Activated T-cell treated with anti-CD3 and anti-CD28 coated beads, Interleukin-2, amount 50 U/mL, for 24 hours (primary cell): ENCODE measurements around the gene FGD4.
"Not testable (repeated sequence)": the region's sequence is repeated elsewhere in the genome, so short reads cannot be mapped to it uniquely, and the experiment has no call there.

Experiments
- DNase-seq: peaks from one replicate; pipeline ENCODE4 v3.0.0-alpha.2; 2020
- H3K27ac Mint-ChIP-seq: 2 replicates; pipeline ENCODE4 v1.8.0; 2020; ENCODE audit warnings: mild to moderate bottlenecking, mixed read lengths
- H3K27me3 Mint-ChIP-seq: 2 replicates; pipeline ENCODE4 v1.8.0; 2020; ENCODE audit warnings: mixed read lengths
- H3K36me3 Mint-ChIP-seq: 2 replicates; pipeline ENCODE4 v1.8.0; 2020; ENCODE audit warnings: low read depth, mixed read lengths
- H3K4me1 Mint-ChIP-seq: 2 replicates; pipeline ENCODE4 v1.8.0; 2020; ENCODE audit warnings: low read depth, mixed read lengths
- H3K4me3 Mint-ChIP-seq: 2 replicates; pipeline ENCODE4 v1.8.0; 2020; ENCODE audit warnings: mild to moderate bottlenecking, moderate library complexity, mixed read lengths
- H3K9me3 Mint-ChIP-seq: 2 replicates; pipeline ENCODE4 v1.8.0; 2020; ENCODE audit warnings: mixed read lengths

FGD4 gene

DNA sequence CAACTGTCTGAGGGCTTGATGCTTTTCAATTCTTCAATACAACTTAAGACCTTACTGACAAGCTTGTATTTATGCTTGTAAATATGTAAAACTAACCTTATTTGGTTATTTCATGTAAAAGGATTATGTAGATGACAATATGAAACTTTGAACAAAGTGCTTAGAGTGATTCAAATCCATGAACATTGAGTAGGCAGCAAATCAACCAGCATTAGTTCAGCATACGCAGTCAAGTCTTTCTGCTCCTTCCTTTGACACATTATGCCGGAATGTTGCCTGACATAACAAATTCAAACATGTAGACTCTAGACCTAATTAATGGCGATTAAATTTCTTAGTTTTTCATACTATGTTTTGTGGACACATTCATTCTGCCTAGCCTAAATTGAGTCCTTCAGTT is 105.2 kb downstream of the FGD4 start:
- Mint-ChIP-seq H3K27ac (no peak overlapping the region), H3K36me3 (no peaks in the 10 kb centered on the region), H3K4me1 (no peaks in the 10 kb centered on the region), H3K4me3 (no peak overlapping the region), H3K9me3 (no peaks in the 10 kb centered on the region), H3K27me3 (peaks cover 4% of the 10 kb centered on the region)
- no peak for DNase-seq

DNA sequence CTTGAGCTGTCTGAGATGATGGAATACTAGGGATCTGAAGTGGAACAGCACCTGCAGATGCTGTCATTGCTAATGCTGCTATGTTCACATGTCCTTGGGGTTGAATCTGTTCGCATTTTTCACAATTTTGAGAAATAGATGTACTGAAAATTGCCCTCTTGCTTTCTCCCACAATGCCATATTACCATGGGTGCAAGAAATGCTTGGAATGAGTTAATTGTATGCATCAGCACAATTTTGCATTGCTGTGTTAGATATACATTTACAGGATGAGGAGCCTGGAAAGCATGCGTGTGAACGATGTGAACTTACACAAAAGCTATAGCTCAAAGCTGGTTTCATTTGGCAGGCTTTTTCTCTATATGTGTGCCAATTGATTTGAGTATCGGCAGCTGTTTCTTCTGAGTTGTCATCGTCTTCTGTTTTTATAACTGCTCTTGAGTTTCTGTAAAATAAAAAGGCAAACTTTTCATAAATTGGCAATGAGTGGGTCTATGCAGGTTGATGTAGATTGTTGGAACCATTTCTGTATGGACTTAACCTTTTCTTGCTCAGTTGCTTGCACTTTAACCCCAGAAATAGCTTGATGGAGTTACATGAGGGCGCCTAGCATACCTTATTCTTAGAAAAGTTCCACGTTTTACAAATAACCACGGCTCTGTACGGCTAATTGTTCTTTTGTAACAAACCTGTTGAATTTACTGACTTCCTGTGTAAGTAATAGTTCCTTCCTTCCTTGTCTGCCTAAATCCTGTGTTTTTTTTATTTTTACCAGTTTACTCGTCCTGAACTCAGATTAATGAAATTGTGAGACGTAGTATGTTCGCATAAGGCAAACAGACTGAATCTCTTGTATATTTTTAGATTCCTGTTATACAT is 105.9 kb downstream of the FGD4 start:
- Mint-ChIP-seq H3K9me3 (no peaks in the 10 kb centered on the region), H3K4me1 (no peaks in the 10 kb centered on the region), H3K27me3 (peaks cover 4% of the 10 kb centered on the region), H3K27ac (no peak overlapping the region), H3K36me3 (no peaks in the 10 kb centered on the region), H3K4me3 (no peak overlapping the region)
- no peak for DNase-seq

DNA sequence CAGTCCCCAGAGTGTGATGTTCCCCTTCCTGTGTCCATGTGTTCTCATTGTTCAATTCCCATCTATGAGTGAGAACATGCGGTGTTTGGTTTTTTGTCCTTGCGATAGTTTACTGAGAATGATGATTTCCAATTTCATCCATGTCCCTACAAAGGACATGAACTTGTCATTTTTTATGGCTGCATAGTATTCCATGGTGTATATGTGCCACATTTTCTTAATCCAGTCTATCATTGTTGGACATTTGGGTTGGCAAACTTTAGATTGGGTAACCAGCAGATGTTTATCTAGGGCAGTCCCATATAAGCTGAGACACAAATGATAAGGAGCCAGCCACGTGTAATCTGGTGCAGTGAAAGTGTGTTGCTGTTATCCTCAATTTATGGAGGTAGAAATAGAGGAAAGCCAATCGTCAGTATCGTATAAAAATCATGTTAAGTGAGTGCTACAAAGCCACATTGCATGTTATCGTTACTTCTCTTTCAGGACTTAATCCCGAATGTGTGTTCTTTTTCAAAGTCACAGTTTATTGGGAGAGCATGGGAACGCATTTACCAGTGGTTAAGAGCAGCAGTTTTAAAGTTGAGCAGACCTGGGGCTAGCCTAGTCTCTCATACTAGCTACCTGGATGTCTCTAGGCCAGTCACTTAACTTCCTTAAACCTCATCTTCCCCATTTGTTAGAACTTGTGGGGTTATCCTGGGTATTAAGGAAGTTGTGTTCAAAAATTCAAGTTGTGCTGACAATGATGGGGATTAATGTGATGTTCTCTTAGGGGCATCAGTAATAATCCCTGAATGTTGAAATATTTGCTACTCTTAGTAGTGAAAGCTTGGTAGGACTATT is 108.0 kb downstream of the FGD4 start:
- not testable (repeated sequence) for DNase-seq, H3K4me1 Mint-ChIP-seq, H3K9me3 Mint-ChIP-seq, H3K36me3 Mint-ChIP-seq, H3K4me3 Mint-ChIP-seq, H3K27ac Mint-ChIP-seq, H3K27me3 Mint-ChIP-seq

DNA sequence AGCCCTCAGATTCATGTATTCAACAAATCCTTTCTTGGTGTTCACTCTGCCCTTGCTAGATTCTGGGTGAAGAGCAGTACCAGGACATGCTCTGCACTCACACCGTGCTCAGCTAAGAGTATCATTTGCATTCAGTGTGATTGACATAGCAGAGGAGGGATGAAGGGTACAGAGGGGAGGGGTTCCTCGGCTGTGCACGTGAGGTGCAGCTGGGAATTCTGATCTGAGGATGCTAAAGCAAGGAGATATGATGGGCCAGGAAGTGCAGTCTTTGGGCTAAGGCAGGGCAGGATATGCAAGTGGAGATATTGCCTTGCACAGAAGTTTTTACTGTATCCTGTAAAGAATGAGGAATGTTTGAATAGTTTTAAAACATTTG is 108.6 kb downstream of the FGD4 start:
- no peaks in the 10 kb centered on the region for H3K9me3 Mint-ChIP-seq
- H3K27ac Mint-ChIP-seq, result no peak overlapping the region
- peaks cover 9% of the 10 kb centered on the region for H3K27me3 Mint-ChIP-seq
- no peak overlapping the region for H3K4me3 Mint-ChIP-seq
- no peak for DNase-seq
- no peaks in the 10 kb centered on the region for H3K4me1 Mint-ChIP-seq
- no peaks in the 10 kb centered on the region for H3K36me3 Mint-ChIP-seq

DNA sequence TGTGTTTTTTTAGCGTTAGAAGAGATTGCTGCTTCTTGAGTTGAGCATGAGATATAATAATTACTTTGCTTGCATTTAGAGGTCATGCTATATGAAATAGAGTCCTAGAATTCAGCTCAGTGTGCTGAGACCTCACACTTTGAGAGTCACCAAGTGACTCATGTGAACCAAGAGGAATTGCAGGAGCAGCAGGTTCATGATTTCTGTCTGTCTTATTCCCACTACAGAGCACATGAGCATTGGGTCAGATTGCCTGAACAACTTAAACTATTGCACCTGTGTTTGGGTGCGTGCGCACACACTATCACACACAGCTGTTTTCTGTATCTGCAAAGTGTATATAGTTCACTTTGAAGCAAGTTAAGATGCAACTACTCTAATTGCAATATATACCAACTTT is 109.3 kb downstream of the FGD4 start:
- no peak overlapping the region for H3K27ac Mint-ChIP-seq
- H3K36me3 Mint-ChIP-seq, result no peaks in the 10 kb centered on the region
- H3K27me3 Mint-ChIP-seq, result peaks cover 9% of the 10 kb centered on the region
- no peaks in the 10 kb centered on the region for H3K9me3 Mint-ChIP-seq
- H3K4me3 Mint-ChIP-seq, result no peak overlapping the region
- no peaks in the 10 kb centered on the region for H3K4me1 Mint-ChIP-seq
- no peak for DNase-seq

DNA sequence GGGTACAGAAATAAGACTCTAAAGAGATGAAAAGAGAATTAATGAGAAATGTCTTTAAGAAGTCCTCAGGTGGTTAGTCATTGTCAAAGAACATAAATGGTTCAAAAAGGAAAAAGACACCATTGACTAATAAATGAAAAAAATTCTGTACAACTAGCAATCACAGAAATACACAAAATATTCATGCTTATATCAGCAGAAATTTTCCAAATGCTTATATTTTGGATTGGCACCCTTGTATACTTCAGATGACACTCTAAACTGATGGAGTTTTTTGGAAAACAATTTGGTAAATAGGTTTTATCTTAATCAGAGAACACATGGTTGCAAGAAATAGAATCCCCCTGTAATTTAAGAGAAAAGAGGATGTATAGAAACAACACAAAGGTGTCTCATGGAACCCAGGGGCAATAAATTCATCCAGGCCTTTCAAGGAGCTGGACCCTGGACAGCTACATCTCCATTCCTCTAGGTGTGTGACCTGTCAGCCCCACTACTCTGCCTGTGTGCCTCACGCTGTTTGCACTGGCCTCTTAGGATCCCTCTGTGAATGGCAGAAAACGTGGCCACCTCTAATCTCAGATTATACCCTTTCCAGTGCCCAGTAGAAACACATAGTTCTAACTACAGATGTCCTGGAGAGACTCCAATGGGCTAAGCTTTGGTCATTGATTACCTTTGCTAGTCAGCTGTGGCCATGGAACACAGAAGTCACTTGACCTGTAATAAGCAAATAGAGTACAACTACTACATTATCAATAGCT is 110.2 kb downstream of the FGD4 start:
- H3K27ac Mint-ChIP-seq, result no peak overlapping the region
- H3K27me3 Mint-ChIP-seq, result peaks cover 9% of the 10 kb centered on the region
- H3K36me3 Mint-ChIP-seq, result no peaks in the 10 kb centered on the region
- no peak for DNase-seq
- no peak overlapping the region for H3K4me3 Mint-ChIP-seq
- H3K4me1 Mint-ChIP-seq, result no peaks in the 10 kb centered on the region
- no peaks in the 10 kb centered on the region for H3K9me3 Mint-ChIP-seq

DNA sequence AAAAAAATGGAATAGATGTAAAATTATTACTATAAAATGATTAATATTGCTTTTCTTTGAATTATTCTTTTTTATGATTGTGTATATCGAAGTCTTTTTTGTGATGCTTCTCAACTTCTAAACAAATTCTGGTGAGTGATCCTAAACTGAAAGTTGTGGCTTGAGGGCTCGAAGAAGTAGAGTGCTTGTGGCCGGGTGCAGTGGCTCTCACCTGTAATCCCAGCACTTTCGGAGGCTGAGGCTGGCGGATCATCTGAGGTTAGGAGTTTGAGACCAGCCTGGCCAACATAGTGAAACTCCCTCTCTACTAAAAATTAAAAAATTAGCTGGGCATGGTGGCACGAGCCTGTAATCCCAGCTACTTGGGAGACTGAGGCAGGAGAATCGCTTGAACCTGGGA is 112.6 kb downstream of the FGD4 start:
- not testable (repeated sequence) for H3K4me1 Mint-ChIP-seq

DNA sequence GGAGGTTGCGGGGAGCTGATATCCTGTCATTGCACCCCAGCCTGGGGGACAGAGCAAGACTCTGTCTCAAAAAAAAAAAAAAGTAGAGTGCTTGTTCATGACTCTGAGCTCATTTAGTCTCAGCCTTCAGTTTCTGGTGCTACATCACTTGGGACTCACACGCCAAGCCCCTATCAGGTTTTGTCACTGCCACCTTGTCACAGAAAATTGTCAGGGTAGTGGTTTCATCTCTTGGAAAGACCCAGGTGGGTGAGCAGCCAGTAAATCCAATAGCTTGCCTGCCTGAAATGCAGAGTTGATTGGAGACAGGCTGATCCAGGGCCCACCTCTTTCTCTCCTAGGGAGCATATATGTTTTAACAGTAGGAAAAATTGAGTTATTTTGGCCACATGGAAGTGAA is 113.0 kb downstream of the FGD4 start:
- H3K27ac Mint-ChIP-seq, result no peak overlapping the region

More for the DNA sequence above, 112.6 kb downstream of the FGD4 start:
- H3K4me3 Mint-ChIP-seq, H3K9me3 Mint-ChIP-seq, H3K36me3 Mint-ChIP-seq, DNase-seq, H3K27ac Mint-ChIP-seq: not testable (repeated sequence)
- H3K27me3 Mint-ChIP-seq, result peaks cover 14% of the 10 kb centered on the region

DNA sequence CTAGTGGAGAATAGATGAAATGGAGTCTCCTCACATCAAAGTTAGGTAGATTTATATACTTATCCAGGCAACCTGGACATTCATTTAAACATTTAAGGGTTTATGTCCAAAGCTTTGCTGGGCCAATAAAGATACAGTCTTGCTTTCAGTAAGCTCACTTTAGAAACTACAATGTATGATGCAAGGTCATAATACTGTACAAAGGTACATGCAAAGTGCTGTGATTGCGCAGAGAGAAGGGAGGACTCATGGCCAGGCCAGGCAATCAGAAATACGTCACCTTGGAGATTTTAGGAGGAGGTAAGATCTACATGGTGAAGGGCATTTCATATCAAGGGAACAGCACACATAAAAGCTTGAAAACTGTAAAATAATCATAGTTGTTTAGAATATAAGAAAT is 113.6 kb downstream of the FGD4 start:
- H3K36me3 Mint-ChIP-seq, result no peaks in the 10 kb centered on the region
- no peak overlapping the region for H3K4me3 Mint-ChIP-seq
- no peaks in the 10 kb centered on the region for H3K9me3 Mint-ChIP-seq

More for the DNA sequence above, 113.0 kb downstream of the FGD4 start:
- Mint-ChIP-seq H3K4me3 (no peak overlapping the region), H3K27me3 (peaks cover 11% of the 10 kb centered on the region), H3K4me1 (no peaks in the 10 kb centered on the region), H3K36me3 (no peaks in the 10 kb centered on the region), H3K9me3 (no peaks in the 10 kb centered on the region)
- DNase-seq, result no peak

DNA sequence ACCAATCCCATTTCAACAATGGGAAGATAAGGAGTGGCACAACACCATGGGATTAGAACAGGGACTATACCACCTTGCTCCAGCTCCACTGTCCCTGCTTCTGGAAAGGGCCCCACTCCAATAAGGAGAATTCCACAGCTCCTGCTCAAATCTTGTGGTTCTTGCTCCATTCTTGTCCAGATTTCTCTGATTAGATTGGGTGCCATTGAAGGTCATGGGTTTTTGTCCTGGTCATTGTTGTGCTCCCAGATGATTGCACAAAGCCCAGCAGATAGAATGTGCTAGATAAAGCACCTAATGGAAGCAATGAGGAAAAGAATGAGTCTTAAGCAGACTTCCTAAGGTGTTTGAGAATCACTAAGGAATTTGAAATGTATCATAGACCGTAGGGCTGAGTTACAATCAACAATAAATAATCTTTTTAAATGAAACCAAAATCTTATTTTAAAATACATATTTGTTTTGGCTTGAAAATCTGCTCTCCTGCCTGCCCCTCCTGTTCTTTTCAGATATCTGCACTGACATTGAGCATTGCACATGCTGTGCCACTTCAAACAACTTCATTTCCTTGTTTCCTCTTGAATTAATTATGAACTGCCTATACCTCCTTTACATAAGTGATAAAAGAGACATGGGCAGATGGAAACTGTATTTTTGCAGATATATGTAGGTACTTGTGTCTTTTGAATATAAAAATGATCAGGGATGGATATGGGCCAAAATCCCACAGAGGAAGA is 115.9 kb downstream of the FGD4 start:
- Mint-ChIP-seq H3K27me3 (peaks cover 17% of the 10 kb centered on the region), H3K36me3 (no peaks in the 10 kb centered on the region), H3K4me1 (no peaks in the 10 kb centered on the region), H3K9me3 (no peaks in the 10 kb centered on the region), H3K27ac (no peak overlapping the region), H3K4me3 (no peak overlapping the region)
- no peak for DNase-seq

More for the DNA sequence above, 113.6 kb downstream of the FGD4 start:
- no peak for DNase-seq
- peaks cover 10% of the 10 kb centered on the region for H3K27me3 Mint-ChIP-seq
- H3K4me1 Mint-ChIP-seq, result no peaks in the 10 kb centered on the region
- no peak overlapping the region for H3K27ac Mint-ChIP-seq

DNA sequence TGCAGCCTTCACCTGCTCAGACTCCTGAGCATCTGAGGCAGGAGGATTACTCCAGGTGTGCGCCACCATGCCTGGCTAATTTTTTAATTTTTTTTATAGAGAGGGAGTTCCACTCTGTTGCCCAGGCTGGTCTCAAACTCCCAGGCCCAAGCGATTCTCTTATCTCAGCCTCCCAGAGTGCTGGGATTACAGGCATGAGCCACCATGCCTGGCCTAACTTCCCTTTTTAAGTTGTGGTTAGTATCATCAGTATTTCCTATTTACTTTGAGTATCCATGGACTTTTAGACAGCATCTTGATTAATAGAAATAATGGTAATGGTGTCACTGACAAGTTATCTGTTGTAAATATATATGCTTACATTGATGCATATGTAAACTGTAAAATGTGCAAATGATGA is 116.9 kb downstream of the FGD4 start:
- Mint-ChIP-seq H3K27me3 (peaks cover 12% of the 10 kb centered on the region), H3K27ac (no peak overlapping the region), H3K9me3 (no peaks in the 10 kb centered on the region), H3K36me3 (no peaks in the 10 kb centered on the region), H3K4me3 (no peak overlapping the region), H3K4me1 (no peaks in the 10 kb centered on the region)
- DNase-seq, result no peak

DNA sequence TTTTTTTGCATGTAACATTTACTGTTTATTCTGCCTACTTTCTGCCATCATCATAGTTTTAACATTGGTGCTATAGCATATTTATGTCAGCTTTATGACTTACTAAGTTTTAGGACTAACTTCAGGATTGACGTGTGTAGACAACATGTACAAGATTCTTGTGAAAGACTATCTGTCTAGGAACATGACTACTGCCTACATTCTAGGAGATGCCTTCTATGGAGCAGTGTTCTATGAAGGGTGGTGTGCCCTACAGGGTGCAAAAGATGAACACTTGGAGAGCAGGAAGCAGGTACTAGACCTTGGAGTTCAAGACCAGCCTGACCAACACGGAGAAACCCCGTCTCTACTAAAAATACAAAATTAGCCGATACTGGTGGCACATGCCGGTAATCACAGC is 118.6 kb downstream of the FGD4 start:
- peaks cover 8% of the 10 kb centered on the region for H3K4me1 Mint-ChIP-seq

DNA sequence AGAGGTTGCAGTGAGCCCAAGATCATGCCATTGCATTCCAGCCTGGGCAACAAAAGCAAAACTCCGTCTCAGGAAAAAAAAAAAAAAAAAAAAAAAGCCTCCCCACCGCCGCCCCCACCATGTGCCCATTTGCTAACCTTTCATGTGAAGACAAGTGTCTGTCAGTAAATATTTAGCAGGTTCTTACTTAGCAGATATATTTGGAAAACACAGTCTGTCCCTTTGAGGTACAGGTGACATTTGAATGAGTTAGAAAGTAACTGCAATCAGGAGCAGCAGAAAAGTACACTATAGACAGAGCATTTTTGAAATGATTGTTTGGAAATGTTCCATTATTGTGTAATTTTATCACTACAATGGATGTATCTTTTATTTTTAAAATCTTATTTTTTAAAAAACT is 119.7 kb downstream of the FGD4 start:
- no peak for DNase-seq
- Mint-ChIP-seq H3K4me3 (no peak overlapping the region), H3K27me3 (peaks cover 12% of the 10 kb centered on the region), H3K27ac (no peak overlapping the region), H3K4me1 (peaks cover 9% of the 10 kb centered on the region), H3K36me3 (no peaks in the 10 kb centered on the region), H3K9me3 (no peaks in the 10 kb centered on the region)

More for the DNA sequence above, 118.6 kb downstream of the FGD4 start:
- H3K9me3 Mint-ChIP-seq, result no peaks in the 10 kb centered on the region
- no peak for DNase-seq
- peaks cover 12% of the 10 kb centered on the region for H3K27me3 Mint-ChIP-seq
- no peak overlapping the region for H3K27ac Mint-ChIP-seq
- no peaks in the 10 kb centered on the region for H3K36me3 Mint-ChIP-seq
- H3K4me3 Mint-ChIP-seq, result no peak overlapping the region
